ENCODE data around the gene MRPL50.

Gene MRPL50

DNA sequence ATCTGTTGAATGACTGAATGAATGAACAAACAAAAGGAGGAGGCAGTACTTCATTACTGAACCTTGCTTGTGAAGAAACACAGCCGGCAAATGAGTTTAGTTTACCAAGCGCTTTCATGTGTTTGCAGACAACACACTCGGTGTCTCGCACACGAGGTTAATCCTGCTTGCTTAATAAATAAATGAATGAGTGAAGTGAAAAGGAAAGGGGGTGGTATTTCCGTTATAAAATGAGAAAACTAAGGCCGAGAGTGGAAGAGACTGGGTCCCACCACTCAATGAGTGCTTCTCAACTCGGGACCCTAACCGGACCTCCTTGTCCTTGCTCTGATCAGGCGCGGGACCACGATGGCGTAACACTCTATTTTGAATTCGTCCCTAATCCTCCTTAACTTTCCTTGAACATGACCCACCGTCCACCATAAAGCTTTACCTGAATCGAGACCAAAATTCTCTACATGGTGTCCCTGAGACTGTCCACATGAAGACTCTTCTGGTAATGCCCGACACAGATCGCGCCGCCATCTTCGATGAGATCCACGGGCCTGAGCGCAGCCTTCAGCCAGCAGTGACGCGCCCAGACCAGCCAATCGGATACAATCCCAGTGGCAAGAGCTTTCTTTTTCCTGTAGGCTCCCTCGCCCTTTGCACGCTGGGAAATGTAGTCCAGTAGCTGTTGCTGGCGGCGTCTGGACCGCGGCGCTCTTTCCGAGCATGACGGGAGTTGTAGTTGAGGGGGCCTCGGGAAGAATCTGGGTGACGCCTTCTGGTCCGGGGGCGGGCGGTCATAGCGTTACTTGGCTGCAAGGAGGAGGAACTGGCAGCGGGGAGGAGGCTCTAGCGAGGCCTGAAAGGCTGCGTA lies at the start of gene MRPL50, which contains the start of gene ZNF189:
MRPL50 (minus strand) TSS at position 551 of the 862 bp plus-strand sequence; CDS start at position 525, 26 bp downstream.
ZNF189 (plus strand) TSS at position 784 of the 862 bp plus-strand sequence. CDS start 306 bp downstream, outside the sequence.
- DNase-seq, result peak; percentile 96

GRCh38 chr9:101446732-101447131 lies 48.3 kb upstream of the MRPL50 start:
- DNase-seq, result no peak

- no peak for DNase-seq
Observed at GRCh38 chr9:101445353-101446029, 47.1 kb upstream of the MRPL50 start.

GRCh38 chr9:101443364-101443771 lies 45.0 kb upstream of the MRPL50 start:
- DNase-seq, result no peak

DNA sequence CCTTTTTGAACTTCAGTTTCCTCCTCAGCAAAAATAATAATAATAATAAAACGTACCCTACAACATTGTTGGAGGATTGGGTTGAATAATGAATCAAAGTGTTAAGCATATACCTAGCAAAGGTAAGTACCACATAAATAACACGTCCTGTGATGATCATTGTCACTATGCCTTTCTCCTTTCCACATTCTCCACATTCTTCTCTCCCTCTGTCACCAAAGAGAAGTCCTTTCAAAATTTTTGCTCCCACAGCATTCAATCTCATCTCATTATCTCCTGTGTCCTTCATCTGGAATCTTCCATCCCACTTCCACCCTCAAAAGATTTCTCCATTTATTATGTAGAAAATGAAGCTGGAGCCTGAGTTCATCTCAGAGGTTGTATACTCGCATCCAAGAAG lies 44.3 kb upstream of the MRPL50 start:
- DNase-seq, result no peak

GRCh38 chr9:101442318-101442717 lies 43.9 kb upstream of the MRPL50 start:
- DNase-seq, result no peak

GRCh38 chr9:101440714-101441230 lies 42.4 kb upstream of the MRPL50 start:
- no peak for DNase-seq

GRCh38 chr9:101438523-101438922 lies 40.1 kb upstream of the MRPL50 start:
- DNase-seq, result no peak

GRCh38 chr9:101437806-101438232 lies 39.4 kb upstream of the MRPL50 start:
- no peak for DNase-seq

DNA sequence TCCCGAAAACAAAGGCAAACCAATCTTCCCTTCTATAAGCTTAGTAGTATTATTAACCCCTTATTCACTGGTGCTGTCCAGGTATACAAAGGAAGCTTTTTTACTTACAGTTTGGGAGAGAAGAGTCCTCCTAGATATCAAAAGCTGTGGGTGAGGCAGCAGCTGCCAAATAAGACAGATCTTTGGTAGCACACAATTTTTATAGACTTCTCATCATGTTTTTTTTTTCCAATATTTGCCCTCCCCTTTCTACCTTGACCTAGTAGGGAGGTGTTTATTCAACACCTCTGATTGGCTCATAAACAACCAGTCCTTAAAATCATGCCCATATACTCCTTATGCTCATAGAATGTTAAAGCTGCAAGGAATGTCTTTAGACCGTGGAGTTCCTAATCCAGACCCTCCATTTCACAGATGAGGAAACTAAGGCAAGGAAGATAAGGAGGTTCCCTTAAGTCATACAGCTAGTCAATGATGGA lies 37.2 kb upstream of the MRPL50 start, which contains the start of gene ALDOB:
ALDOB (minus strand) TSS at position 174 of the 479 bp plus-strand sequence. CDS start 4,887 bp downstream, outside the sequence.
- DNase-seq, result no peak

DNA sequence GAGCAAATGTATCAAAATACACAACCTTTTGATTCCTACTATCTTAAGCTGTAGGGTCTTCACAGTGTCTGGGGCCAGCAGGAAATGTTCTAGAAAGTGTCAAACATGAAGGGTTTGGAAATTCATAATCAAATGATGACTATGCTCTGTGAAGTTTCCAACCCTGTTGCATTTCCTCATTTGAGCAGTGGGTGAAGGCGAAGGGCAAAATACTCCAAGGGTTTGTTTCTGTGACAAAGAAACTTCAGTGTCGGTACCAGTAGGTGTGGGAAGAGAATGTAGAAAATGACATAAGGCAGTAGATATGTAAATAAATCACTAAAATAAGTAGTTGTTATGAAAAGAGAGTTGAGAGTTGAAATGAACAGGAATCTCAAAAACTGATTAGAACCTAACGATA lies 36.6 kb upstream of the MRPL50 start:
- DNase-seq, result no peak

DNA sequence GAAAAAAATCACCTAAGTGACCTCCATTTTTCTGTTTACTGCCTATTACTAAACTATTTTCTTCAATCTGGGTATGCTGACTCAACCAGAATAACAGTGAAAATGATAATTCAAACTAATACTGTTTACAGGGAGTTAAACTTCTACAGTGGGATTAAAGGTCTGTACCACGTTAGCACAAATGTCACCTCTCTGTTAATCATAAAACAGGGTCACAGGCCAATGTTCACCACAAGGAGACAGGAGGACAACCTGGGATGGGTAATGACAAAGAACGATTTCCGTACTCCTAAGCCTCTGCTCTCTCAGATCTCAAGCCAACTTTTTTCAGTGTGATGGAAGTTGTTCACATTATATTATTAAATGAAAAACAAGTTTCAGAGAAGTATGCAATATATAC lies 34.8 kb upstream of the MRPL50 start:
- no peak for DNase-seq

DNA sequence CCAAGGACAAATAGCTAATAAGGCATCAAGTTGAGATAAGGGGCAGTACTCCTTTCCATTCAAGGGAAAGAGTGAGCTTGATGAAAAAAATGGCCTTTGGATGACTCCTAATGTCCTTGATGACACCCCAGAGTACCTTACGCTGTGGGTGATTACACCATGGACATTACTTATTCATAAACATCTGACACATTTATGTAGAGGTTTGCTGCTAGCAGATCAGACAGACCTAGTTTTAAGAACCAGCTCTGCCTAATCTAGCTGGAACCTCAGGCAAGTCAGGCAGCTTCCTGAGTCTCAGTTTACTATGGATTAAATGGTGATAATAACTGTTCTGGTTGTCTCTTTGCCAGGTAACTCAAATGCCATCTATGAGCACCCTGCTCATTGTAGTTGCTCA lies 34.3 kb upstream of the MRPL50 start:
- no peak for DNase-seq

DNA sequence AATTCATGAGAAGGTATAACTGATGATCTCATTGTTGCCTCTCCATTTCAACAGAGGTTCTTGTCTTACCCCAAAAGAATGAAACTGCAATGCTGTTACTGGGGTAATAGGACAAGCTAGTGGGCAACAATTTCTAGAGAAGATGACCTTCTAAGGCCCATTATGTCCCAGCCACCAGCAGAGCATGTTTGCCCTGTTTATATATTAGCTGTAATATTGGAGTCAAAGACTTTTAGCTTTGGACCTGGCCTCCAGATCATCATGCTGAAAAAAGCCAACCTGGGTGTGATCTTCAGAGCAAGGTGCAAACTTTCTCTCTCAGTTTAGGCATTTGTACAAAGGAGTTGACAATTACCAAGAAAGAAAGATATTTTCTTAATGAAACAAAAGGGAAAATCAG lies 33.8 kb upstream of the MRPL50 start:
- DNase-seq, result no peak

GRCh38 chr9:101429736-101430135 lies 31.3 kb upstream of the MRPL50 start:
- DNase-seq, result no peak

DNA sequence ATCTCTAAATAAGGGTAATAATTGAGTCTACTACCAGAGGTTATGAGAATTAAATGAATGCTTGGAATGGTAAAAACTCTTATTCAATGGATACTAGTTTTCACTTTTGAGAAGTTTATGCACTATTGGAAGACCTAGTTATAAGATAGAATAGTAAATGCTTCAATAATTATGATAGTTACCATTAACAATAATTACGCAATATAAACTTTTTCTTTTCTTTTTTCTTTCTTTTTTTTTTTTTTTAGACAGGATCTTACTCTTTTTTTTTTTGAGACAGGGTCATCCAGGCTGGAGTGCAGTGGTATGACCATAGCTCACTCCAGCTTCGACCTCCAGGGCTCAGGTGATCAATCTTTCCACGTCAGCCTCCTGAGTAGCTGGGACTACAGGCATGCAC lies 30.5 kb upstream of the MRPL50 start:
- no peak for DNase-seq

DNA sequence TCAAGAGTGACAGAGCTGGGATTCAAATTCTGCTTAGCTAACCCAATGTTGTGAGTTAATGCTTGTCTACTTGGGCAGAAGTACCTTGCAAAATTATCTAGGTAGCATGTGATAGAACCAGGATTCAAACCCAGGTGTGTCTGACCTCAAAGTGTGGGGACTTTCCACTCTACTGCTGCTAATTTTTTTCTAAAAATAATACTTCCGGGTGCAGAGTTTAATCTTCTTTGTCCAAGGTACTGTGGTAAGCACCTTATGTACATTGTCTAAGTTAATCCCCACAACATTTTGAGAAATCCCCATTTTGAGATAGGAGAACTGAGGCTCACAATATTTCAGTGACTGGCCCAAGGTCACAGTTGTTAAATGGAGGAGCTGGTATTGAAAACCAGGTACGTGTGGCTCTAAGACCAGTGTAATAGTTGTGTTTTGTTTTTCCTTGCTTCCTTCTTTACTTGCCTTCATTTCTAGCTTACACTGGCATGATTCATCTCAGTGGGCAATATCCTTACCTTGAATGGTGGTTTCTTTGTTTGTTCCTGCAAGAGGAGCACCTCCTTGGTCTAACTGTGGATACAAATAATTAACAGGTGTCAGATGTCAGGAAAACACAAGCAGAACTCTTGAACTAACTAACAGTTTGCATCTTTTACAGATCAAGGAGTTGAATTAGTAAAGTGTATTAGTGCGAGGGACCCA lies 29.7 kb upstream of the MRPL50 start:
- no peak for DNase-seq

DNA sequence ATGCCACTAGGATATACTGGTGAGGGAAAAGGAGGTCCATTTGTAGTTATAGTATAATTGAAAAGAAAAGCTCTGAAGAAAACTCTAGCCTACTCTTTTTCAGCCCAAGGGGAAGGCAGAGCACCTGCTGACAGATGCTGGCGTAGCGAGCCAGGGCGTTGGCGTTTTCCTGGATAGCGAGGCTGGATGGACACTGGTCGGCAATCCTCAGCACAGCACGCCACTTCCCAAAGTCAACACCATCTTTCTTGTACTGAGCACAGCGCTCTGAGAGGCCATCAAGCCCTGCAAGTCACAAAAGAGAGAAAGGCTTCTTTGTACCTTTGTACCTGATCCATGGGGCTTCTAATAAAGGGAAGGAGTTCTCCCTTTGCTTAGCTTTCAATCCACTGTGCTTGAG lies 28.9 kb upstream of the MRPL50 start:
- DNase-seq, result no peak

- DNase-seq, result no peak
Observed at GRCh38 chr9:101421653-101422065, 23.2 kb upstream of the MRPL50 start.

GRCh38 chr9:101419863-101420262 lies 21.4 kb upstream of the MRPL50 start:
- no peak for DNase-seq

GRCh38 chr9:101418518-101419430 lies 20.4 kb upstream of the MRPL50 start:
- no peak for DNase-seq

DNA sequence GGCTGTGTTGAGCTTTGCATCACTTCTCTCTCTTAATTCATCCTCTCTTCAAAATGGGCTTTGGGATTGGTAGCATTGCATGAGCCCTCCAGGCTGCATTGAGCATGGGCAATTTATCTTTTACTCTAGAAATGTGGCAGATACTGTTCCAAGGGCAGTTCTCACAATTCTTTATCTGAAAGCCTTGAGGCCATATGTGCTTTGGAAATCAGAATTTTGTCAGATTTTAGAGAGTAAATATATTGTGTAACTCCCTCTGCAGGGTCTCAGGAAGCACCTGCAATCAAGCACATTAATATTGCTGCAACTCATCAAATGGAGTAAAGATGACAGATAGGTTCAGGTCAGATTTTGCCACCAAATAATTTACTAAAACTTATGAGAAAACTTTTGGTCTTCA lies 19.6 kb upstream of the MRPL50 start:
- DNase-seq, result no peak
